GF-D8 (cell line): ENCODE results near the gene LMOD1.
A peak's percentile ranks its signal among the peaks of the same experiment; 100 is the strongest.
"Not testable (repeated sequence)": the region's sequence is repeated elsewhere in the genome, so short reads cannot be mapped to it uniquely, and the experiment has no call there.

Experiments
- DNase-seq: peaks from one replicate; lab custom pipeline; 2025; lab: John Stamatoyannopoulos, UW

Gene LMOD1

DNA sequence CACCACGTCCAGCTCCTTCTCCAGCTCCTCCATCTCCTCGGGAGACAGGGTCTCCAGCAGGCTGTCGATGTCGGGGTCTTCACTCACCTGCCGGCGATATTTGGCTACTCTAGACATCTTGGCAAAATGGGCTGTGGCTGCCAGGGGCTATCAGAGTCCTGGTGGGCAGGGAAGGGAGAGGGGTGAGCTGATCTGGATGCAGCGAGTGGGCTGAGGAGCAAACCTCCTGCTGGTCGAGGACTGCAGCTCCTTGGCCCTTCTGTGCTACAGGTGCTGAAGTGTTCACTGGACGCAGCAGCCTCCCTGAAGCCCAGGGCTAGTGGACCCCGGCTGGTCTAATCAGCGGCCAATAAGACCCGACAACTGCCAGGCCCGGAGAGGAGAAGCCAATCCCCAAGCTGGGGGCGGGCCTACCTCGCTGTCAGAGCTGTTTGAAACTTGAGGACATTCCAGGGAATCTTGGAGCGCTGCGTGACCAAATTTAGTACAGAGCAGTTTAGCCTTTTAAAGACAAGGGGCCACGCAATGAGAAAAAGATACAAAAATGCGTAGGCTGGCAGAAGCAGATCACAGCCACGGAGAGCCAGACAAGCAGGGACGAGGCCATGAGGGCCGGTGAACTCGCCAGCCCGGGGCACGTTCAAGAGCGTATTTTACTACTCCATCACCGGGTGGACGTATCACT lies at the start of gene LMOD1:
Gene LMOD1 (minus strand): TSS at position 325 of the 685 bp plus-strand sequence. CDS start 208 bp downstream, at position 117.
- no peak for DNase-seq

DNA sequence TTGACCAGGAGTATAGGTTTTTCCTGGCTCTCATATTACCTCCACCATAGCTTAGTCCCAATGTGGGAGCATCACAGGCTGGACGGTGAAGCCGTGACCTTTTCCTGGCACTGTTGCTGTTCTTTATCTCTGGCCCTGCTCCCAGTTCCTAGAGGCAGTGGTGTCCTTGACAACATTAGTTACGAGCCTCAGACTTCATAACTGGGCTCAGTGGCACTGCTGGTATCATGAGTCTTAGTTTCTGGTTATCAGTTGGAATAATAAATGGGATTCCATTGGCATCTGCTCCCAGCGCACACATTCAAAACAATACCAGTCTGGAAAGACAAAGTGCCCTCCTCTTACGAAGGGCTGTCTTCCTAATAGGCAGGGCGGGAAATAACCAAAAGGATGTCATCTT lies 44.1 kb upstream of the LMOD1 start:
- DNase-seq, result no peak

DNA sequence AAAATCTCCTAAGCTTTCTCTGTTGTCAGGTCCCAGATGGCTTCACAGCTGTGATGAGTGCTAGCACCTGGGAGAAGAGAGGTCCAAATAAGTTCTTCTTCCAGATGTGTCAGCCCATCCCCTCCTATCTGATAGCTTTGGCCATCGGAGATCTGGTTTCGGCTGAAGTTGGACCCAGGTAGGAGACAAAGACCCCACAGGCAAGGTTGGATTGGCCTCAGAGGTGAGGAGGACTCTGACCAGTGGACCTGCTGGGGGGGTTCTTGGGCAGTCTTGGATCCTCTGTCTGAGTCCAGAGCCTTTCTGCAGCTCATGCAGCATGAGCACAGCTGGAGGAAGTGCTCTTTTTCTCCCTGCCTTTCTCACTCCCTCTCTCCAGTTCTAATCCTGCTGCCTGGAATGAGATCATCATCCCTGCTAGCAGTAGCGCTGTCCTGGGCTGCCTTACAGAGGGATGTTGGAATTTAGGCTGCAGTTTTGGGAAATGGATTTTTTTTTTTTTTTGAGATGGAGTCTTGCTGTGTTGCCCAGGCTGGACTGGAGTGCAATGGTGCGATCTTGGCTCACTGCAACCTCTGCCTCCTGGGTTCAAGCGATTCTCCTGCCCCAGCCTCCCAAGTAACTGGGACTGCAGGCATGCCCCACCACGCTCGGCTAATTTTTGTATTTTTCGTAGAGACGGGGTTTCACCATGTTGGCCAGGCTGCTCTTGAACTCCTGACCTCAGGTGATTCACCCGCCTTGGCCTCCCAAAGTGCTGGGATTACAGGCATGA lies 43.2 kb upstream of the LMOD1 start:
- DNase-seq, result no peak

DNA sequence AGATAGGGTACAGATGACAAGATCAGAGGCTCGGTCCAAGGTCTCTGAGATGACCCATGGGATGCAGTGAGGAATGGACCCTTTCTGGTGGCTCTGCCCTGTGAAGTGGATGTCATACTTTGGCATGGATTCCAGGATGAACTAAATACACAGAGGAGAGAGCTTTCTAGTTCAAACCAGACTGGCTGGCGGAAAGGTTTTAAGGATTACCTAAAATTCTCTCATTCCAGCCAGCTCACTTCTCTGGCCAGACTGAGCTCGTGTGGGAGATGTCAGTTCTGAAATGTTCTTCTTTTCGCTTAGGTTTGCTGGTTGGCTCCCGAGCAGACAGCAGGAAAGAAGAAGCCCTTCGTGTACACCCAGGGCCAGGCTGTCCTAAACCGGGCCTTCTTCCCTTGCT lies 42.3 kb upstream of the LMOD1 start:
- no peak for DNase-seq

DNA sequence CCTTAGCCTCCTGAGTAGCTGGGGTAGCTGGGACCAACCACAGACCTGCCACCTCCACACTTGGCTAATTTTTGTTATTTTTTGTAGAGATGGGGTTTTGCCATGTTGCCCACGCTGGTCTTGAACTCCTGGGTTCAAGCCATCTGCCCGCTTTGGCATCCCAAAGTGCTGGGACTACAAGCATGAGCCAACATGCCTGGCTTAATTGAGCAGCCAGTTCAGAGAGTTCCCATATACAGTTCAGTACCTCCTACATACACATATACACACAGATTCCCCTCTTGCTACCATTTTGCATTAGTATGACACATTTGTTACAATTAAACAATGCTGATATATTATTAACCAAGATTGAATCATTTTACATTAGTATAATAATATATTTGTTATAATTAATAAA lies 39.0 kb upstream of the LMOD1 start:
- no peak for DNase-seq

DNA sequence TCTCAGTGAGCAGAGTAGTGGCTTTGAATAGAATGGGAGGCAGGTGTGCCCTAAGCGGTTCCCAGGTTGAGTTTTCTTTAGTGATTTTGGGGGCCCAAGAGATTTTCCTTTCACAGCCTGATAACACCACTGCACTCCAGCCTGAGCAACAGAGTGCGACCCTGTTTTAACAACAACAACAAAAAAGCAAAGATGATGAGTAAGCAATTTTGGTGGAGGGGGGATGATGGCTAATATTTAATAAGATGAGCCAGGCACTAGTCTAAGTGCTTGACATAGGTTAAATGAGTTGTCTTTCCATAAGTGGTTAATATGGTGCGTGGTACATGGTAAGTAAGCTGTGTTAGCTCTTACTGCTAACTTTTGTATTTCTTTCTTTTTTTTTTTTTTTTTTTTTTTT lies 38.1 kb upstream of the LMOD1 start:
- no peak for DNase-seq

DNA sequence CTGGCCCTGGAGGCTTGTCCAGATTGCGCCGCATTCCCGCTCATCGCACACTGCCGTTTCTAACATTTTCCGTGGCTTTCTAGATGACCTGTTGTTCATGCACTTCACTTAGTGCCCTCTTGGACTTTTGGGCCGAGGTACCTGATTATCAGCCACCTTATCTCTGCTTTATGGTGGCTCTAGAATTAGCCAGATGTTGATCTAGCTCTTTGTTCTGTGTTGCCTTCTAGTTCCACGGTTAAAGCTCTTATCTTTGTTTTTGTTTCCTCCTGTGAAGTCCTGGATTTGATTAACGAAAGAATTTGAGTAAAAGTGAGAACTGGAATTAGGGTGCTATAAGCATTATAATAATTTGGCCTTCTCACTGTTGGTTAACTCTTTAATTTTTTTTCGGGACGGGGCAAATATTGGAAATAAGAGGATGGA lies 37.0 kb upstream of the LMOD1 start:
- no peak for DNase-seq

DNA sequence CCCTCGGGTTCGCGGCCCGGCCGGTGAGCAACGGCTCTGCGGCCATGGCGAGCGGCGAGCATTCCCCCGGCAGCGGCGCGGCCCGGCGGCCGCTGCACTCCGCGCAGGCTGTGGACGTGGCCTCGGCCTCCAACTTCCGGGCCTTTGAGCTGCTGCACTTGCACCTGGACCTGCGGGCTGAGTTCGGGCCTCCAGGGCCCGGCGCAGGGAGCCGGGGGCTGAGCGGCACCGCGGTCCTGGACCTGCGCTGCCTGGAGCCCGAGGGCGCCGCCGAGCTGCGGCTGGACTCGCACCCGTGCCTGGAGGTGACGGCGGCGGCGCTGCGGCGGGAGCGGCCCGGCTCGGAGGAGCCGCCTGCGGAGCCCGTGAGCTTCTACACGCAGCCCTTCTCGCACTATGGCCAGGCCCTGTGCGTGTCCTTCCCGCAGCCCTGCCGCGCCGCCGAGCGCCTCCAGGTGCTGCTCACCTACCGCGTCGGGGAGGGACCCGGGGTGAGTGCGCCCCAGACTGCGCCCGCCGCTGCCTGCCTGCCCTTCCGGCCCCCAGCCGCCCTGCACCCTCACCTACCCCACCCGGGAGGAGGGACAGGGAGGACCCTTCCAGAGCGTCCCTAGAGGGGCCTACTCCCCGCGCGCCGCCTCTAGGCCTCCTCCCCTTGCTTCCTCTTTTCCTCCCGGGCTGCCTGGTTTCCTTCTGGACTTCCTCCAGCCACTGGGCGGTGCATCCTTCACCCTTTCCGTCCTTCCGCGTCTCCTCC lies 36.5 kb upstream of the LMOD1 start, which contains the start of gene RNPEP:
Gene RNPEP (plus strand): TSS at position 26 of the 757 bp plus-strand sequence. CDS start 19 bp downstream, at position 45.
- peak; percentile 69 for DNase-seq

DNA sequence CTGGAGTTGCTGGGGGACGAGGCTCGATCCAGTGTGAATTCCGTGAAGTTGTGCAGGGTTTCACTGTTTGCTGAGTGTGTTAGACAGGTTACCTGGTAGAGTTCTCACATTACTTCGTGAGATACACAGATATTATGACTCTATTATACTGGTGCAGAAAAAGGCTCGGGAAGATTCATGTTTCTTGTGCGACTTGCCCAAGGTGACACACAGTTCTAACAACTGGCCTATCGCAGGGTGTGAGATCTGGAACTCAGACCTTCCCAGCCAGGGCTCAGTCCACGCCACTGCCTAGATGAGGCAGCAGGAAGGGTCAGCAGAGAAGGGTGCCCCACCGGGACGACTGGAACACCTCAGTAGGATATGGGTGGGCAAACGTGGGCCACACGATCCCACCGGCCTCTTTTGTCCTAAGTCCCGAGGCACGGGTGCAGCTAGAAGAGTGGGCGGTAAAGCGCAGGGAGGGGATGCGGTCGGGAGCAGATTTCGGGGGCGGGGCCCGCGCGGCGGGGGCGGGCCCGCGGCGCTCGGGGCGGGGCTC lies 35.8 kb upstream of the LMOD1 start:
- DNase-seq, result no peak

DNA sequence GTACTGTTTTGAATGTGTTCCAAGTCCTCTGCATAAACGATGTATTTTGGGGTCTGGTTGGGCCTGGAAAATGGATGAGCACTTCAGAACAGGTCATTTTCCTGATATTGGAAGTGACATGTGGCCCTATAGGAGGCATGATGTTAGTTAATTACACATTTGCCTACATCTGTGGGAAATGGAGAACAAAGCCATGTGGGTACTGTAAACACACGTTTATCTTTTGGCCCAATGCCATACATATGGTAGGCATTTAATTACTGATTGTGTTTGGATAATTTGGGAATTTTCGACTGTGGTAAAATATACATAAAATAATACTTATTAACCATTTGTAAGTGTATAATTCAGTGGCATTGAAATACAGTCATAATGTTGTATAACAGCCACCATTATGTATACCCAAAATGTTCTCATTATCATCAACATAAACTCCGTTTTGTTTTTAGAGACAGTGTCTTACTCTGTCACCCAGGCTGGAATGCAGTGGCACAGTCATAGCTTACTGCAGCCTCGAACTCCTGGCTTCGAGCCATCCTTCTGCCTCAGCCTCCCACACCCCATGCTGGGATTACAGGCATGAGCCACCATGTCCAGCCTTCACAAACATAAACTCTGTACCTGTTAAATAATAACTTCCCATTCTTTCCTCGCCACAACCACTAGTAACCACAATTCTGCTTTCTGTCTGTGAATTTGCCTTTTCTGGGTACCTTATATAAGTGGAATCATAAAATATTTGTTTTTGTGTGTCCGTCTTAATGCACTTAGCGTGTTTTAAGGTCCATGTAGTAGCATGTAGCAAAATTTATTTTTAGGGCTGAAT lies 24.2 kb upstream of the LMOD1 start:
- no peak for DNase-seq

DNA sequence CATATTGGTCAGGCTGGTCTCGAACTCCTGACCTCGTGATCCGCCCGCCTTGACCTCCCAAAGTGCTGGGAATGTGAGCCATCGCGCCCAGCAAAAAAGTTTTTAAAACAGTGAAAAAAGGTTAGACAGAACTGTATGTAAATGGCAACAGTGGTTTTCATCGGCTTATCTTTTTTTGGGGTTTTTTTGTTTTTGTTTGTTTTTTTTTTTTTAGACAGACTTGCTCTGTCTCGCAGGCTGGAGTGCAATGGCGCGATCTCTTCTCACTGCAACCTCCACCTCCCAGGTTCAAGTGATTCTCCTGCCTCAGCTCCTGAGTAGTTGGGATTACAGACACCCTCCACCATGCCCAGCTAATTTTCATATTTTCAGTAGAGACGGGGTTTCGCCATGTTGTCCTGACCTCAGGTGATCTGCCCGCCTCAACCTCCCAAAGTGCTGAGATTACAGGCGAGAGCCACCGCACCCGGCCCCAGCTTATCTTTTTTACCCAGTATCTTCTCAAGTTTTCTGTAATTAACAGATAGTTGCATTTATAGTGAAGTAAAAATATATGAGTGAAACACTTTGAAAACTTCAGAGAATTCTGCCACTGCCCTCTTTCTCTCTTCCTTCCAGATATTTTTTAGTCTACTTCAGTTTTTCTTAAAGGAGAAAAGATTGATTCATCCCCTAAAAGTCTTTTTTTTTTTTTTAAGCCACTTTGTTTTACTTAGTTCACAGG lies 22.0 kb upstream of the LMOD1 start:
- no peak for DNase-seq

DNA sequence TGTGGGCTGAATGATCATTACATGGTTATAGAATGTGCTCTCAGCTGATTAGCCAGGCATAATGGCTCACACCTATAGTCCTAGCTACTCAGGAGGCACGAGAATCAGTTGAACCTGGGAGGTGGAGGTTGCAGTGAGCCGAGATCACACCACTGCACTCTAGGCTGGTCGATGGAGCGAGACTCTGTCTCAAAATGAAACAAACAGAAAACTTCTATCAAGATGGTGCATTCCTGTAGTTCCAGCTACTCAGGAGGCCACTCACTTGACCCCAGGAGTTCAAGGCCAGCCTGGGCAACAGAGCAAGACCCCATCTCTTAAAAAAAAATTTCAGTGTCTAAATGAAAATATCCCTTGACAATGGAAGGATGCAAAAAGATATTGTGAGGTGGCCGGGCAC lies 19.8 kb upstream of the LMOD1 start:
- DNase-seq, result no peak

DNA sequence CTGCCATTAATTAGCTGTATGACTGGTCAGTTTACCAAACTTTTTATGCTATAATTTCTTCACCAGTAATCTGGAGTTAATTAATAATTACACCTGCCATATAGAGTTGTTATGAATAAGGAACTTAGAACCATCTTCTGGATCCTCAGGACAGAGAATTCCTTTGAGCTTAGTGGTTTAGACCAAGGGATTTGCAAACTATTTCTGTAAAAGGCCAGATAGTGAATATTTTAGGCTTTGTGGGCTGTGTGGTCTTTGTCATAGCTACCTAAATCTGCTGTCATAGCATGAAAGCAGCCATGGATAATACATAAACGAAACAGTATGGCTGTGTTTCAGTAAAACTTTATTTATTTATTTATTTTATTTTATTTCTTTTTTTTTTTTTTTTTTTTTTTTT lies 17.9 kb upstream of the LMOD1 start:
- no peak for DNase-seq

DNA sequence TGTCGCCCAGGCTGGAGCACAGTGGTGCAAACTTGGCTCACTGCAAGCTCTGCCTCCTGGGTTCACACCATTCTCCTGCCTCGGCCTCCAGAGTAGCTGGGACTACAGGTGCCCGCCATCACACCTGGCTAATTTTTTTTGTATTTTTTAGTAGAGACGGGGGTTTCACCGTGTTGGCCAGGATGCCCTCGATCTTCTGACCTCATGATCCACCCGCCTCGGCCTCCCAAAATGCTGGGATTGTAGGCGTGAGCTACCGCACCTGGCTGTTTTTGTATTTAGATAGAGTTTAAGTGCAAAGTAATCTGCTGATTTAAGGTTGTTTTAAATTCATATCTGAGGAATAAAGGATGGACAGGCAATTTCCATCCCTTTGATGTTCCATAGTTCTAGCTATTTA lies 16.0 kb upstream of the LMOD1 start:
- not testable (repeated sequence) for DNase-seq

DNA sequence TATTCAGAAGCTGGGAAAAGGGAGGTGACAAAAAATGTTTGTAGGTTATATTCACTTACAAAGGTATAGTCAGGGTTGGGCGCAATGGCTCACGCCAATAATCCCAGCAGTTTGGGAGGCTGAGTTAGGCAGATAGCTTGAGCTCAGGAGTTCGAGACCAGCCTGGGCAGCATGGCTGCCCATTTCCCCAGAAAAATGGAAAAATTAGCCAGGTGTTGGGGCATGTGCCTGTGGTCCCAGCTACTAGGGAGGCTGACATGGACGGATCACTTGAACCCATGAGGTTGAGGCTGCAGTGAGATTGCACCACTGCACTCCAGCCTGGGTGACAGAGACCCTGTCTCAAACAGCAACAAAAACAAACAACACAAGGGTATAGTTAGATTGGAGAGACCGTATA lies 12.0 kb upstream of the LMOD1 start:
- no peak for DNase-seq

DNA sequence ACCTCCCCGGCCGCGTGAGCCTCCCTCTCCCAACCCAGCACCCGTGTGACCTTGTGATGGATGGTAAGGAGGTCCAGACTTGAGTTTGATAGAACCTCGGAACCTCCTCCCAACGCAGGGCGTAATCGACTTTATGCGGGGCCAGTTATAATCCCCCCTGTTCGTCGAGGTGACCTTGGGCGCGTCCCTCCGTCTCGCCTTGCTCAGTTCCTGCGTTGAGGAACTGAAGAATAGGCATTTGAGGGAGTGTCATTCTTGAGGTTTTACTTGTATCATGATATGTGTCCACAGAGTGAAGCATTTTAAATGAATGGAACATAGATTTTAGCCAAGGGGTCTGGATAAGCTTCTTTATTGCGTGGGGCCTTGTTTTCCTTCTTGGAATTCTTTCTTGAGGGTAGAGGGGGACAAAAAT lies 9.4 kb upstream of the LMOD1 start:
- no peak for DNase-seq

DNA sequence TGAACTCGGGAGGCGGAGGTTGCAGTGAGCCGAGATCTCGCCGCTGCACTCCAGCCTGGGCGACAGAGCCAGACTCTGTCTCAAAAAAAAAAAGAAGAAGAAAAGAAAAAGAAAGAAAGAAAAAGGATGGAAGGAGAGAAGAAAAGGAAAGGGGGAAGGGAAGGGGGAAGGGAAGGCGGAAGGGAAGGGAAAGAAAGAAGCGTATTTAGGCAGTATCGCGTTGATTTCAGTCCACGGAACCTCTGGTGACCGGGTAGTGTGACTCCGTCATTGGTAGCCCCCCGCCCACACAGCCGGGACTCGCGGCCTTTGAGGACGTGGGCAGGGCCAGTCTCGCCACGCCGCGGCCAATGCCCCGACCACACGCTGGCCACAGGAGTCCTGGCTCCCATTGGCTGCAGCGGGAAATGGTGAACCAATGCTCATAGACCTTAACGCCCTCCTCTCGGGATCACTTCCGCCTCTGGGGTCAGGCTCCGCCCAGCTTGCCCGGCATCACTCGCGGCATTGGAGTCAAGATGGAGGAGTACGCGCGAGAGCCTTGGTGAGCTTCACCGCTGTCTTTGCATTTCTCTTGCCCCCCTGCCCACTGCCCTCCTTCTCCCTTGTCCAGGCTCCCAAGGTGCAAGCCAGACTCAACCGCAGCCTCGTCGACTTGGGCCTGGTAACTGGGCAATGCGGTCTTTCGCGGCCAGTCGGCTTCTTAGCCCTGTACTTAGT lies 8.8 kb upstream of the LMOD1 start, which contains the start of gene TIMM17A:
Gene TIMM17A (plus strand): TSS at position 495 of the 720 bp plus-strand sequence. CDS start 24 bp downstream, at position 519.
- DNase-seq, result peak; percentile 92

DNA sequence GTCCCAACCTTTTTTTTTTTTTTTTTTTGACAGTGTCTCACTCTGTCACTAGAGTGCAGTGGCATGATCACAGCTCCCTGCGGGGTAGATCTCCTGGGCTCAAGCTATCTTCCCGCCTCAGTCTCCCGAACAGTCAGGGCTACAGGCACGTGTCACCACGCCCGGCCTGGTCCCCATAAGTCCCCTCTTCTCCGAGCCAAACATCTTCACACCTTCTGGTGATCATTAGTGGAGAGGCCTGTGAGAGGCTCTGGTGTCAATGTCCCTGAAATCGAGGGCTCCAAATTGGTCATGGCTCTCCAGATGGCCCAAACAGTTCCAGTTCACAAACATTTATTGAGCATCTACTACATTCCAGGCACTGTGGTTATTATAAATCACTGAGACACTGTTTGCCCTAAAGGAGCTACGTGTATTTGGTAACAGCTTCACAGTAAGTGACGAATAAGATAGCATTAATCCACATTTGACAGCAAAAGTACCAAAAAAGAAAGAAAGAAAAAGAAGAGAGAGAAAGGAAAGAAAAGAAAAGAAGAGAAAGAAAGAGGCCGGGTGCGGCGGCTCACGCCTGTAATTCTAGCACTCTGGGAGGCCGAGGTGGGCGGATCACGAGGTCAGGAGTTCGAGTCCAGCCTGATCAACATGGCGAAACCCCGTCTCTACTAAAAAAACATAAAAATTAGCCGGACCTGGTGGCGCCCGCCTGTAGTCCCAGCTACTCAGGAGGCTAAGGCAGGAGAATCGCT lies 8.1 kb upstream of the LMOD1 start:
- no peak for DNase-seq

DNA sequence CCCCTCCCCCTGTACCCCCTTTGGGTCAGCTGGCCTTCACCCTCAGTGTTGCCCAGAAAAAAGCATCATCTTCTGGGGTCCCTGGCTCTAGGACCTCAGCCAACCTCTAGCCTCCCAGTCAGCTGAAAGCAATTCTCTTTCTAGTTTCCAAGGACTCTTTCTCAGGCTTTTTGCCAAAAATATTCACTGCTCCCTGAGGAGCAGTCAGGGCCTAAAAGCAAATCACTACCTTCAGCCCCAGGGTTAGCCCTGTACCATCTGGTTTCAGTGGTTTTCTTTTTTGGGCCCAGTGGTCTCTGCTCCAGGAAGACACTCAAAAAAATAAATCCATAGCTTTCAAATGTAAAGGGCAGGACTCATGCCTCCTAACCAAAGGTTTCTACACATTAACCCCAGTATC lies 3.1 kb upstream of the LMOD1 start:
- DNase-seq, result no peak

DNA sequence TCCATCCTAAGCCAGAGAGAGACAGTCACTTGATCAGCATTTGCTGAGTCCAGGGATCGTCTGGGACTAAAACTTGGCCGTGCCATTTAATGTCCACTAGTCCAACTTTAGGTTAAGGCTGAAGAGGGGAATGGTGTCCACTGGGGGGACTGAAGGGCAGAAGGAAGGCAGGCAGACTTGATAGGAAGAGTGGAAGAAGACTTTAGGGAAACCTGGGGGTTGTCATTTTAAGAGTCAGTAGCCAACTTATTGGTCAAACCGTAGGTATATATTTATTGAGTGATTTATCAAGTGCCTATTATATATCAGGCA lies 1.3 kb upstream of the LMOD1 start:
- DNase-seq, result no peak
